Erythroblast (primary cell): ENCODE data around the gene SLC36A3.
"Not testable (repeated sequence)": the region's sequence is repeated elsewhere in the genome, so short reads cannot be mapped to it uniquely, and the experiment has no call there.

Source experiments
- DNase-seq, 2 experiments: peaks; one replicate each; lab custom pipeline; 2025; lab: John Stamatoyannopoulos, UW
- GATA1 ChIP-seq: IDR thresholded peaks from 2 replicates; pipeline ENCODE4 v1.6.1; 2011; ENCODE audit warnings: low read depth, mild to moderate bottlenecking, control low read depth, low read length, moderate library complexity
- POLR2A ChIP-seq: IDR thresholded peaks from 2 replicates; pipeline ENCODE4 v1.6.1; 2011; ENCODE audit warnings: mild to moderate bottlenecking, low read length

Gene SLC36A3

DNA sequence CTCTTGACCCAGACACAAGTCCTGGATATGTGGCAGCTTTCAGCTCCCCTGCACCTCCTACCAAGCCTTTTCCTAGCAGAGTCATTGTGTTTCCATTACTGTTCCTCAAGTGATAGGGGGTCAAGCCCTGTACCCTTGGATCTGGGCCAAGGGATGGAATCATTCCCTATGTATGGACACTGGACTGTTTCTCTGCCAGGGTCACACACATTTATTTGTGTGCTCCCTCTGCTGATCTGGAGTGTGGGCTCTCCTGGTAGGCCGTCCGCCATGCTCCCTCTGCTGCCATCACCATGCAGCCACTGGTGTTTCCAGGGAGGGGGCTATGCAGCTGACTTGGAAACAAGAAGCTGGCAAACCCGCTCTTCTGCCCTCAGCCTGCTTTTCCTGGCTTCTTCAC, 41.0 kb downstream of the SLC36A3 start:
- no peak for TF ChIP-seq POLR2A
- no peak for TF ChIP-seq GATA1
- DNase-seq: no peak

DNA sequence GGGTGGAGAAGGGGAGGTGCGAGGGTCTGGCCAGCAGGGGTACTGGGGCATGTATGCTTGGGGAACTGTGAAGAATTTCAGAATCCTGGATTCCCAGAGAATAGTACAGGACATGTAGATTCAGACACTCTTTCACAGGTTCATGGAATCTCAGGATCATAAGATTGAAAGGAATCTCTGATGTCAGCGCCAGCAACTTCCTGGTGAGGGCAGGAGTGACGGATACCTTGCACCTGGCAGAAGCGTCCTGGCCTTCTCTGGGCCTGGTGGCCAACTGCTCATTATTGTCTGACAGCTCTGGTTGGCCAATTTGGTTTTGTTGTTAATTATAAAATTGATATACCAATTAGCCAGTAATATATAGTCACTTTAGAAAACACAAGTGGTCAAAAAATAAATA, 43.6 kb downstream of the SLC36A3 start:
- TF ChIP-seq GATA1: no peak
- no peak for TF ChIP-seq POLR2A
- no peak for DNase-seq

GRCh38 chr5:151258816-151259215, 44.8 kb downstream of the SLC36A3 start:
- no peak for TF ChIP-seq GATA1
- no peak for TF ChIP-seq POLR2A

DNA sequence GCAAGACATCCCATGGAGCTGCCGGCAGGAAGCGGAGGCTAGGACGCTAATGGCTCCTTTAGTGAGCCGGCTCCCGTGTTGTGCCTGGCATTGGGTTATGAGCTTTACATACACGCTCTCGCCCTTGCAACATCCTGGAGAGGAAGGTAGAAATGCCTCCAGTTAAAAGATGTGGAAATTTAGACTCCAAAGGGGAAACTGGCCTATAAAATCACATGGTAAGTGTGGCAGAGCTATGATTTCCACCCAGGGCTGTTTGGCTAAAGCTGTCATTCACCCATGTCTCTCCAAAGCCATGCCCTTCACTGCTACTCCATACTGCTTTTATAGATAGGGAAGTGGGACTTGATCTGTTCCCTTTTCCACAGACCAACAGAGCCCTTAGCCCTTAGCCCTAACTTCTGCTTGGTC, 45.4 kb downstream of the SLC36A3 start:
- DNase-seq: no peak
- no peak for TF ChIP-seq GATA1
- no peak for TF ChIP-seq POLR2A

More at GRCh38 chr5:151258816-151259215, 44.8 kb downstream of the SLC36A3 start:
- no peak for DNase-seq

DNA sequence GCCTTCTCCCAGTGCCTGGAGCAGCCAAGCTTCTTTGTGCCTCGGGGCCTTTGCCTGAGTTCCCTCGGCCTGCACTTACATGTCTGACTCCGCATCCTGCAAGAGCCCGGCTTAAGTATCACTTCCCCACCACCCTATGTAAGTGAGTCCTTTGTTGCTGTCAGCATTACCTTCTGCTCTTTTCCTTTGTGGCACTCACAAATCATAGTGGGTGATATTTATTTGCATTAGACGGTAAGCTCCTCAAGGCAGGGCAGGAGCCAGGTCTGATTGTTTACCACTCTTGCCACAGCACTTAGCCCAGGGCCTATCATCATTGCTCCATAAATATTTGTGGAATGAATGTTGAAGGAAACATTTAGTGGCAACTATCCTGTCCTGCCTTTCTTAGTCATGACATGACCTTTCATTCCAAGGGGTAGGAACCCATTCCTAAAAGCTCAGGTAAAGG, 45.8 kb downstream of the SLC36A3 start:
- no peak for DNase-seq
- TF ChIP-seq POLR2A: no peak
- no peak for TF ChIP-seq GATA1

GRCh38 chr5:151255621-151256286, 47.8 kb downstream of the SLC36A3 start:
- peak; percentile 31 to 67 for DNase-seq
- no peak for TF ChIP-seq POLR2A
- TF ChIP-seq GATA1: no peak

DNA sequence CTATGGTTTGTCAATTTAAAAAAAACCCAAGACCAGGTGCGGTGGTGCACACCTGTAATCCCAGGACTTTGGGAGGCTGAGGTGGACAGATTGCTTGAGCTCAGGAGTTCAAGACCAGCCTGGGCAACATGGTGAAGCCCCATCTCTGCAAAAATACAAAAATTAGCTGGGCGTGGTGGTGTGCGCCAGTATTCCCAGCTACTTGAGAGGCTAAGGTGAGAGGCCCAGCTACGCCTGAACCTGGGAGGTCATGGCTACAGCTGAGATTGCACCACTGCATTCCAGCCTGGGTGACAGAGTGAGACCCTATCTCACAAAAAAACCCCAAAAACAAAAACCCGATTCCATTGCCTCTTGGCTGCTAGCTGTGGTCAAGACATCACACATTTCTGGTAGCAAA, 48.6 kb downstream of the SLC36A3 start:
- not testable (repeated sequence) for DNase-seq

DNA sequence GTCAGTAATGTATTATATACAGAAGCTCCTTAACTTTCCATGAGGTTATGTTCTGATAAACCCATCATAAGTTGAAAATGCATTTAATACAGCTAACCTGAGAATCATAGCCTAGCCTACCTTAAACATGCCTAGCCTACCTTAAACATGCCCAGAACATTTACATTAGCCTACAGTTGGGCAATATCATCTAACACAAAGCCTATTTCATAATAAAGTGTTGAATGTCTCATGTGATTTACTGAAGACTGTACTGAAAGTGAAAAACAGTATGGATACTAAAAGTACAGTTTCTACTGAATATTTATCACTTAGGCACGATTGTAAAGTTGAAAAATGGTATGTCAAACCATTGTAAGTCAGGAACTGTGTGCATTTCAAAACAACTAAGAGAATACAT, 49.0 kb downstream of the SLC36A3 start:
- no peak for DNase-seq
- TF ChIP-seq GATA1 (no peak), POLR2A (no peak)

GRCh38 chr5:151253605-151253950, 50.0 kb downstream of the SLC36A3 start:
- DNase-seq: no peak
- TF ChIP-seq POLR2A (no peak), GATA1 (no peak)

DNA sequence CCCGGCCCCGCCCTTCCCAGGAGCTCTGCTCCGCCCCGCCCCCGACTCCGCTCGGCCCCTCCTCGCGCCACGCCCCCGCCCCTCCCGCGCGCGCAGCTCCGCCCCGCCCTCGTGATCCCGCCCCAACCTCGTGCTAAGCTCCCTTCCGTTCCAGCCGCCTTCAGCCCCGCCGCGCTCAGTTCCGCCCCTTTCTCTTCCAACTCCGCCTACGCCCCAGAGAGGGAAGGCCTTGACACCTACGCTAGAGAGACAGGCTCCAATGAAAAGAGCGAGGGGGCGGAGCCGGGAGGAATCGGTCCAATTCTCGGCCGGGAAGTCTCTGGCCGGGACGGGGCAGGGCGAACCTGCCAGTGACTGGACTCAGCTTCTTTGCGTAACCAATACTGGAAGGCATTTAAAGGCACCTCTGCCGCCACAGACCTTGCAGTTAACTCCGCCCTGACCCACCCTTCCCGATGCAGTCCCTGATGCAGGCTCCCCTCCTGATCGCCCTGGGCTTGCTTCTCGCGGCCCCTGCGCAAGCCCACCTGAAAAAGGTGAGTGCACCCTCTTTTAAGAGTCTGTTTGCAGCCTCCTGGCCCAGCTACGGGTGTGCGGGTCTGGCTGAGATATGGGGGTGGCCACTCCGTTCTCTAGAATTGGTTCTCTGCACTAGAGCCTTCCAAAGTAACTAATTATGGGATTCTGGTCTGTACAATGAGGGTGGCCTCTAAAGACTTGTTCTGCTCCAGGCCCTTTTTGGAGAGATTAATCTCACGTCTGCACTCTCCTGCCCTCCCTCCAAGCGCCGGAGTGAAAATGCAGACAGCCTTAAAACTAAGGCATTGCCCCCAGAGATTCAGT, 50.6 kb downstream of the SLC36A3 start, which contains the start of gene GM2A:
Gene GM2A (plus strand): TSS at position 424 of the 843 bp plus-strand sequence. CDS start 32 bp downstream, at position 456.
- TF ChIP-seq GATA1 (no peak), POLR2A (peak; percentile 38)
- DNase-seq: peak; percentile 100

DNA sequence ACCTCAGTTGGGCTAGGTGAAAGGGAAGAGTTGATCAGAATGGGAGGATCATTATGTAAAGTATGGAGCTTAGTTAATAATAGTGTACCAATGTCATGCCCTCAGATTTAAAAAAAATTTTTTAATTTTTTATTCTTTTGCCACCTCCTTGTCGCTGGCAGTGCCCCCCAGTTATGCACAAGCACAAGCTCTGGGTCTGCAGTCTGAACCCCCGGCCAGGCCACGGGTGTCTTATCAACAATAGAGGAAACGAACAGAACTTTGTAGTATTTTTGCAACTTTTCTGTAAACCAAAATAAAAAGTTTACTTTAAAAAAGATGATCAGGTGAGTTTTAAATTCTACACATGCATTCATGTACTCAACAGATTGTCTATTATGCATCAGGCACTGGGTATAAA, 51.9 kb downstream of the SLC36A3 start:
- TF ChIP-seq GATA1 (no peak), POLR2A (no peak)
- DNase-seq: no peak

DNA sequence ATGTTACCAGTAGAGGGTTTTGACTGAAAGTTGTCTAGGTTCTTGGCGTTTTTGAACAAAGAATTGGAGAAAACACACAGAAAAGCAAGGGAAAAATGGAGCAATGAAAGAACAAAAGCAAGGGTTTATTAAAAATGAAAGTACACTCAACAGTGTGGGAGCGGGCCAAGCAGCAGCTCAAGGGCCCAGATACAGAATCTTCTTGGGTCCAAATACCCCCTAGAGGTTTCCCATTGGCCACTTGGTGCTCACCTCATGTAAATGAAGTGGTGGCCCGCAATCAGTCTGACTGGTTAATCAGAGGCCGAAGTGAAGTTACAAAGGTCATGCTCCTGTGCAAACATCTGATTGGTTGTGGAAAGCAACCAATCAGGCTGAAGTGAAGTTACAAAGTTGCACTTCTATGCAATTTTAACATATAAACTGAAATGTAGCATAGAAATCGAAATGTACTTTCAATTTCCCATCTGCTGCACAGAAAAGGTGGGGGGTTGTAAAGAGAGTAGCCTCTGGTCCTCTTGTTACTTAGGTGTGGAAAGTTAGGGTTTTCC, 52.5 kb downstream of the SLC36A3 start:
- DNase-seq: no peak
- TF ChIP-seq POLR2A: no peak
- no peak for TF ChIP-seq GATA1

DNA sequence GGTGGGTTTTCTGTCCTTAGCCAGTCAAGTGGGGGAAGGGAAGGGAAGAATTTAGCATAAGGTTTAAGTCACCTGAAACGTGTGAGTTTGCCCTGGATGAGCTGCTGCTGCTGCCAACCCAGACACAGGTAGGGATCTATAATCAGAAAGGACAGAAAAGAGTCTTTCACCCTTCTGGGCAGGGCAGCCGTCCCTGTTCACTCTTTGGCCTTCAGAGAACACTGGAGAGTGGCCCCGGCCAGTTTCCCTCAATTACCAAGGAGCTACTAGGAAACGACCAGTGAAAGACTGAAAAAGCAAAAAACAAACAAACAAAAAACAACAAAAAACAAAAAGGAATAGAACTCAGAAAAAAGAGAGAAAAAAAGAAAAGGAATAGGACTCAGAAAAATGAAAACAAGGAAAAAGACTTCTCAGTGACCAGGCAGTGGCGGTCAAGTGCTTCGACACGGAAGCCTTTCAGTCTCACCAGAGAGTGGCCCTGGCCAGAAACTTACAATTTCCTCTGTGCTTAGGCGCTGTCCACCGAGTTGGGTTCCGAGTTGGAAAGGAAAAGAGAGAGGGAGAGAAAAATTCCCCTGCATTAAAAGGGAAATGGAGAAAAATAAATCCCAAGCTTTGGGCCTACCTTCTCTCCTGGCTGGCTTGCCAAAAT, 53.1 kb downstream of the SLC36A3 start:
- TF ChIP-seq GATA1: no peak
- TF ChIP-seq POLR2A: no peak
- no peak for DNase-seq

- TF ChIP-seq GATA1: no peak
- TF ChIP-seq POLR2A: no peak
- DNase-seq: no peak
These were observed 54.3 kb downstream of the SLC36A3 start for GRCh38 chr5:151249281-151249680.
